Endothelial cell of umbilical vein (primary cell): Measurements from ENCODE around the gene SMG9. TPM values are rescaled to one million over a fixed set of nuclear protein-coding genes. Genes with fewer than 3 reads are reported as not detected.

ENCODE experiments used
- BruUV-seq: library from RNA; stranded (reverse); fragments of 400-500 nt; replicated peaks from 2 replicates; lab custom pipeline; 2021; lab: Mats Ljungman, UMichigan
- CTCF ChIA-PET: fragments of 300-600, 350-600 bp; sonication (Branson Sonifier 250); formaldehyde crosslinking; loops from one replicate; lab custom pipeline; 2021; ENCODE audit warnings: antibody characterized with exemption, inconsistent platforms; lab: Charles Lee
- POLR2A ChIA-PET: fragments of 300-600, 350-600 bp; sonication (Branson Sonifier 250); formaldehyde crosslinking; loops from one replicate; lab custom pipeline; 2021; ENCODE audit warnings: antibody characterized with exemption, inconsistent platforms; lab: Charles Lee
- DNase-seq: peaks from one replicate; pipeline ENCODE4 v3.0.0-alpha.2; 2011; ENCODE audit warnings: low read depth, low spot score
- FAIRE-seq: peaks from 2 replicates; lab custom pipeline; 2011; peaks lifted over from hg19 to GRCh38; lab: Jason Lieb, UNC
- H2AFZ ChIP-seq: 2 replicates; pipeline ENCODE4 v1.6.0; 2012; ENCODE audit warnings: low read depth, low read length, control low read depth, inconsistent platforms
- H3K27ac ChIP-seq: 2 replicates; pipeline ENCODE4 v1.5.1; 2011; ENCODE audit warnings: low read depth, mild to moderate bottlenecking, control low read depth, low read length, moderate library complexity; ENCODE audit not compliant: insufficient read depth
- H3K27me3 ChIP-seq, 2 experiments: 2 replicates each; pipeline versions ENCODE4 v1.6.0 to v1.6.1; 2011; ENCODE audit warnings: low read length in 2 of 2, mixed read lengths in 1 of 2; ENCODE audit not compliant: control insufficient read depth in 2 of 2, insufficient read depth in 2 of 2
- H3K36me3 ChIP-seq, 2 experiments: 2 replicates in 1 of 2; 3 replicates in 1 of 2; pipeline ENCODE4 v1.5.1; 2011; ENCODE audit warnings: low read length in 2 of 2, mild to moderate bottlenecking in 1 of 2, moderate library complexity in 1 of 2; ENCODE audit not compliant: control insufficient read depth in 2 of 2, insufficient read depth in 2 of 2; ENCODE audit errors: extremely low read depth in 1 of 2
- H3K4me1 ChIP-seq: 3 replicates; pipeline ENCODE4 v1.5.1; 2011; ENCODE audit warnings: mild to moderate bottlenecking, low read length; ENCODE audit not compliant: control insufficient read depth, insufficient read depth; ENCODE audit errors: extremely low read depth
- H3K4me2 ChIP-seq: 2 replicates; pipeline ENCODE4 v1.6.1; 2011; ENCODE audit warnings: low read length, control low read depth, mixed read lengths; ENCODE audit not compliant: insufficient read depth
- H3K4me3 ChIP-seq, 3 experiments: fragments of 200-600 bp in 1 of 3; sonication (generic), shearing (Covaris generic) in 1 of 3; replicated peaks in 1 of 3; 2 replicates each; pipeline ENCODE4 v1.5.1; 2011 to 2016; ENCODE audit warnings: control low read depth in 3 of 3, low read length in 3 of 3, mild to moderate bottlenecking in 2 of 3, inconsistent platforms in 1 of 3, low read depth in 1 of 3, moderate library complexity in 1 of 3; ENCODE audit not compliant: insufficient read depth in 1 of 3
- H3K79me2 ChIP-seq: 2 replicates; pipeline ENCODE4 v1.6.0; 2012; ENCODE audit warnings: low read length, inconsistent platforms; ENCODE audit not compliant: control insufficient read depth, insufficient read depth
- H3K9ac ChIP-seq: replicated peaks from 2 replicates; pipeline ENCODE3; 2011; ENCODE audit warnings: low read length, control low read depth; ENCODE audit not compliant: insufficient read depth; ENCODE audit errors: extremely low read depth
- H3K9me1 ChIP-seq: replicated peaks from 3 replicates; pipeline ENCODE4 v1.6.0; 2011; ENCODE audit warnings: mild to moderate bottlenecking, low read length; ENCODE audit not compliant: control insufficient read depth, insufficient read depth; ENCODE audit errors: extremely low read depth
- H3K9me3 ChIP-seq: replicated peaks from 2 replicates; pipeline ENCODE4 v1.5.1; 2012; ENCODE audit warnings: low read length, inconsistent platforms; ENCODE audit not compliant: control insufficient read depth, insufficient read depth
- H4K20me1 ChIP-seq: replicated peaks from 2 replicates; pipeline ENCODE3; 2011; ENCODE audit warnings: mild to moderate bottlenecking, low read length; ENCODE audit not compliant: control insufficient read depth, insufficient read depth; ENCODE audit errors: extremely low read depth
- EZH2 ChIP-seq: IDR thresholded peaks from 2 replicates; pipeline ENCODE4 v1.6.1; 2012; ENCODE audit warnings: borderline replicate concordance, low read depth, mild to moderate bottlenecking, moderate library complexity, low read length, inconsistent platforms; ENCODE audit not compliant: severe bottlenecking
- FOS ChIP-seq: IDR thresholded peaks from 2 replicates; pipeline ENCODE4 v1.6.1; 2011; ENCODE audit warnings: mild to moderate bottlenecking, low read length, moderate library complexity, borderline replicate concordance; ENCODE audit not compliant: insufficient read depth
- GATA2 ChIP-seq: IDR thresholded peaks from 2 replicates; pipeline ENCODE4 v1.7.0; 2011; ENCODE audit warnings: low read depth, mild to moderate bottlenecking, moderate library complexity, mixed read lengths, low read length; ENCODE audit not compliant: insufficient read length, insufficient read depth
- JUN ChIP-seq: IDR thresholded peaks from 2 replicates; pipeline ENCODE4 v1.6.1; 2011; ENCODE audit warnings: borderline replicate concordance, low read depth; ENCODE audit not compliant: insufficient read length, insufficient read depth
- MAX ChIP-seq: IDR thresholded peaks from 2 replicates; pipeline ENCODE4 v1.6.1; 2011; ENCODE audit not compliant: insufficient read depth, insufficient read length
- MYC ChIP-seq: IDR thresholded peaks from one replicate; pipeline ENCODE4 v1.6.1; 2011; ENCODE audit warnings: mild to moderate bottlenecking, low read depth, low read length
- POLR2A ChIP-seq: IDR thresholded peaks from 2 replicates; pipeline ENCODE4 v1.6.1; 2012; ENCODE audit warnings: low read depth, mild to moderate bottlenecking, control low read depth, low read length
- POLR2AphosphoS5 ChIP-seq: IDR thresholded peaks from 2 replicates; pipeline ENCODE4 v1.6.1; 2012; ENCODE audit warnings: low read depth, mild to moderate bottlenecking, control low read depth, low read length, moderate library complexity; ENCODE audit not compliant: insufficient read depth
- dilution Hi-C: fragments of 300-500 bp; cut with MboI; formaldehyde crosslinking; loops from one replicate; pipeline ENCODE4 v1.15.0; 2019; ENCODE audit warnings: low sequenced_read_pairs; ENCODE audit not compliant: extremely low pct_ligation_motif_present
- intact Hi-C: fragments of 100-400 bp; cut with micrococcal nuclease; formaldehyde crosslinking; loops from one replicate; pipeline ENCODE4 v1.10.0; 2022
- polyA plus RNA-seq, 4 experiments: library from polyadenylated mRNA; depleted of rRNA in 3 of 4; stranded (reverse) in 3 of 4; unstranded in 1 of 4; fragments of >200 nt; gene quantifications; 2 replicates each; pipeline versions ENCODE4 v1.2.1 to v1.2.3, GENCODE V29; 2011 to 2012; ENCODE audit warnings: missing spikeins in 1 of 4
- total RNA-seq: library from RNA; stranded (reverse); gene quantifications from 2 replicates; pipeline ENCODE4 v1.2.3, GENCODE V29; 2021
- TF ChIP-seq, protein P1 (sequence below), 2 donors: IDR thresholded peaks; 1 replicate in 1 of 2; 2 replicates in 1 of 2; pipeline ENCODE4 v1.5.1; 2011; ENCODE audit warnings: low read length in 2 of 2, mild to moderate bottlenecking in 2 of 2, moderate library complexity in 2 of 2, control low read depth in 1 of 2, inconsistent platforms in 1 of 2, low read depth in 1 of 2; ENCODE audit not compliant: insufficient read depth in 1 of 2; ENCODE audit errors: extremely low read depth in 1 of 2

The SMG9 gene
- total and polyA plus RNA-seq, 2 donors (not counting 3 experiments of a cell fraction or from before 2014, with no cell fraction given) = 25.5 to 45.0 TPM

DNA sequence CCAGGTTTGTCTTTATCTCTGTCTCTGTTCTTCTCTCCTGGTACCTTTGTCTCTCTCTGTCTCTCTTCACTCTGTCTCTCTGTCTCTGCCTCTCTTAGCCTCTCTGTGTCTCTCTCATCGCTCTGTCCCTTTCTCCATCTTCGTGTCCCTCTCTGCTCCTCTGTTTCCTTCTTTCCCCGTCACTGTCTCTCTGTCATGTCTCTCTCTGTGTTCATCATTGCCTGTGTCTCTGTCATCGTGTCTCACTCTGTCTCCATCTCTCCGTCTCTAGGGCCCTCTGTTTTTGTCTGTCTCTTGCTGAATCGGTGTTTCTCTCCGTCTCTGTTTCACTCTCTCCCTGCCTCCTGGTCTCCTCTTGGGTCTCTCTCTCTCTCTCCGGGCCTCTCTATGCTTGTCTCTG is 28.9 kb upstream of the SMG9 start:
- no TSS peak for BruUV-seq
- Histone ChIP-seq H4K20me1 (no peaks in the 10 kb centered on the region), H3K4me3 (no peak overlapping the region), H3K4me1 (peaks cover 20% of the 10 kb centered on the region), H3K9me3 (no peaks in the 10 kb centered on the region), H3K9ac (no peak overlapping the region), H3K27me3 (no peaks in the 10 kb centered on the region), H3K36me3 (no peaks in the 10 kb centered on the region), H3K79me2 (no peaks in the 10 kb centered on the region), H2AFZ (no peak overlapping the region), H3K27ac (no peak overlapping the region), H3K9me1 (no peaks in the 10 kb centered on the region), H3K4me2 (no peak overlapping the region)
- ChIA-PET CTCF (interaction anchor here (2.3 kb wide), 1 partner anchor 38 kb away, joined by 113 read pairs; no protein-coding TSS in a partner anchor), POLR2A (interaction anchor here (0.7 kb wide), 1 partner anchor 43 kb away, joined by 4 read pairs; no protein-coding TSS in a partner anchor)
- no peak for FAIRE-seq
- intact Hi-C loops (no loop called here), dilution Hi-C loops (no loop called here)
- DNase-seq = no peak
- TF ChIP-seq POLR2A (no peak), MAX (no peak), JUN (no peak), EZH2 (no peak), FOS (no peak), POLR2AphosphoS5 (no peak), MYC (no peak), GATA2 (no peak)
- TF ChIP-seq, protein P1, sequence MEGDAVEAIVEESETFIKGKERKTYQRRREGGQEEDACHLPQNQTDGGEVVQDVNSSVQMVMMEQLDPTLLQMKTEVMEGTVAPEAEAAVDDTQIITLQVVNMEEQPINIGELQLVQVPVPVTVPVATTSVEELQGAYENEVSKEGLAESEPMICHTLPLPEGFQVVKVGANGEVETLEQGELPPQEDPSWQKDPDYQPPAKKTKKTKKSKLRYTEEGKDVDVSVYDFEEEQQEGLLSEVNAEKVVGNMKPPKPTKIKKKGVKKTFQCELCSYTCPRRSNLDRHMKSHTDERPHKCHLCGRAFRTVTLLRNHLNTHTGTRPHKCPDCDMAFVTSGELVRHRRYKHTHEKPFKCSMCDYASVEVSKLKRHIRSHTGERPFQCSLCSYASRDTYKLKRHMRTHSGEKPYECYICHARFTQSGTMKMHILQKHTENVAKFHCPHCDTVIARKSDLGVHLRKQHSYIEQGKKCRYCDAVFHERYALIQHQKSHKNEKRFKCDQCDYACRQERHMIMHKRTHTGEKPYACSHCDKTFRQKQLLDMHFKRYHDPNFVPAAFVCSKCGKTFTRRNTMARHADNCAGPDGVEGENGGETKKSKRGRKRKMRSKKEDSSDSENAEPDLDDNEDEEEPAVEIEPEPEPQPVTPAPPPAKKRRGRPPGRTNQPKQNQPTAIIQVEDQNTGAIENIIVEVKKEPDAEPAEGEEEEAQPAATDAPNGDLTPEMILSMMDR (IDR thresholded peaks at IDR 0.05; ENCODE audit: extremely low read depth in 1 of 2, insufficient read depth in 1 of 2, low read depth in 1 of 2, low read length in 2 of 2) = no peak
